ENCODE data around the gene GRK5. TPM values are rescaled to one million over a fixed set of nuclear protein-coding genes. Genes with fewer than 3 reads are reported as not detected.
A peak's percentile ranks its signal among the peaks of the same experiment; 100 is the strongest.

Gene GRK5
- total and polyA plus RNA-seq, 12 donors: 9.3 to 96.4 (median 21.5) TPM

- 66 to 76% (median 72%) methylated on average over 9 to 11 of the region's 11 CpGs for WGBS, 4 donors
- H3K36me3 ChIP-seq (replicated peaks in 1 of 2): no peaks in the 10 kb centered on the region
- DNase-seq: peak in 1 of 7 donors; percentile 27
- H3K4me1 ChIP-seq (replicated peaks in 1 of 2): peaks cover 6 to 21% of the 10 kb centered on the region in 2 donors
- H3K27ac ChIP-seq: peak overlapping the region in 2 of 5 donors; percentile 5 to 40
- H3K4me3 ChIP-seq: no peak overlapping the region
- peaks cover 0 to 9% (median 0%) of the 10 kb centered on the region in 3 donors for H3K9me3 ChIP-seq (replicated peaks in 1 of 3)
- H3K27me3 ChIP-seq: no peaks in the 10 kb centered on the region
- TF ChIP-seq CTCF (IDR thresholded peaks at IDR 0.05) (no peak), POLR2A (IDR thresholded peaks at IDR 0.05) (no peak)
- intact Hi-C loops (cut with DNase I): no loop called here
These were observed 153.0 kb downstream of the GRK5 start for GRCh38 chr10:119360181-119360921.

- Histone ChIP-seq H3K4me3 (no peak overlapping the region), H3K27me3 (no peaks in the 10 kb centered on the region), H3K27ac (peak overlapping the region in 2 of 5 donors; percentile 5 to 40), H3K36me3 (replicated peaks in 1 of 2) (no peaks in the 10 kb centered on the region), H3K4me1 (replicated peaks in 1 of 2) (peaks cover 6 to 23% of the 10 kb centered on the region in 2 donors), H3K9me3 (replicated peaks in 1 of 3) (peaks cover 0 to 4% (median 0%) of the 10 kb centered on the region in 3 donors)
- intact Hi-C loops (cut with DNase I): no loop called here
- WGBS, 4 donors: 81 to 97% (median 91%) methylated on average over 8 to 10 of the region's 10 CpGs
- no peak for DNase-seq
- TF ChIP-seq POLR2A (IDR thresholded peaks at IDR 0.05) (no peak), CTCF (IDR thresholded peaks at IDR 0.05) (no peak)
These were observed 153.7 kb downstream of the GRK5 start for GRCh38 chr10:119361037-119361436.

GRCh38 chr10:119362122-119362521 is 154.8 kb downstream of the GRK5 start:
- no peaks in the 10 kb centered on the region for H3K27me3 ChIP-seq
- H3K9me3 ChIP-seq (replicated peaks in 1 of 3): no peaks in the 10 kb centered on the region
- peaks cover 6 to 23% of the 10 kb centered on the region in 2 donors for H3K4me1 ChIP-seq (replicated peaks in 1 of 2)
- DNase-seq: peak in 5 of 7 donors; percentile 35 to 67 (median 41)
- no peaks in the 10 kb centered on the region for H3K36me3 ChIP-seq (replicated peaks in 1 of 2)
- 35 to 50% (median 41%) methylated on average over 3 of the region's 3 CpGs for WGBS, 4 donors
- H3K4me3 ChIP-seq: no peak overlapping the region
- peak overlapping the region in 2 of 5 donors; percentile 29 to 73 for H3K27ac ChIP-seq
- intact Hi-C loops (cut with DNase I): no loop called here
- TF ChIP-seq POLR2A (IDR thresholded peaks at IDR 0.05) (no peak), CTCF (IDR thresholded peaks at IDR 0.05) (no peak)

GRCh38 chr10:119364645-119365600 is 157.6 kb downstream of the GRK5 start:
- WGBS, 4 donors: 68 to 76% (median 72%) methylated on average over 11 of the region's 11 CpGs
- Histone ChIP-seq H3K36me3 (replicated peaks in 1 of 2) (no peaks in the 10 kb centered on the region), H3K4me3 (no peak overlapping the region), H3K27ac (peak overlapping the region in 2 of 5 donors; percentile 2 to 62), H3K4me1 (replicated peaks in 1 of 2) (peaks cover 6 to 37% of the 10 kb centered on the region in 2 donors), H3K9me3 (replicated peaks in 1 of 3) (no peaks in the 10 kb centered on the region), H3K27me3 (no peaks in the 10 kb centered on the region)
- intact Hi-C loops (cut with DNase I): no loop called here
- peak in 1 of 7 donors; percentile 75 for DNase-seq
- peak in 2 of 6 experiments; percentile 14 to 18 for TF ChIP-seq CTCF (IDR thresholded peaks at IDR 0.05)
- TF ChIP-seq POLR2A (IDR thresholded peaks at IDR 0.05): no peak
